Suprapubic skin (tissue), 4 donors: Measurements from ENCODE around the gene HMGN3. TPM values are rescaled to one million over a fixed set of nuclear protein-coding genes. Genes with fewer than 3 reads are reported as not detected.

Source experiments
- DNase-seq, 2 donors: peaks; one replicate each; pipeline ENCODE4 v3.0.0-alpha.2; 2019; ENCODE audit warnings: low spot score in 2 of 2
- H3K27ac ChIP-seq: fragments of 200-600 bp; sonication (generic); one replicate; pipeline ENCODE4 v1.5.1; 2019
- H3K27me3 ChIP-seq: fragments of 200-600 bp; sonication (generic); one replicate; pipeline ENCODE4 v1.5.1; 2019
- H3K36me3 ChIP-seq: fragments of 200-600 bp; sonication (generic); one replicate; pipeline ENCODE4 v1.5.1; 2019
- H3K4me1 ChIP-seq: fragments of 200-600 bp; sonication (generic); one replicate; pipeline ENCODE4 v1.5.1; 2019
- H3K4me3 ChIP-seq: fragments of 200-600 bp; sonication (generic); one replicate; pipeline ENCODE4 v1.5.1; 2019; ENCODE audit warnings: mild to moderate bottlenecking
- H3K9me3 ChIP-seq: fragments of 200-600 bp; sonication (generic); one replicate; pipeline ENCODE4 v1.5.1; 2019
- CTCF ChIP-seq, 2 donors: fragments of 200-600 bp in 1 of 2; fragments of 450-650 bp in 1 of 2; sonication (generic) in 1 of 2; IDR thresholded peaks; one replicate each; pipeline ENCODE4 v1.5.1; 2016 to 2019; ENCODE audit warnings: antibody characterized with exemption in 2 of 2, mild to moderate bottlenecking in 1 of 2, moderate library complexity in 1 of 2
- EP300 ChIP-seq: sonication (generic); formaldehyde crosslinking; IDR thresholded peaks from one replicate; pipeline ENCODE4 v1.6.1; 2017; ENCODE audit warnings: antibody characterized with exemption
- POLR2A ChIP-seq, 2 donors: fragments of 450-650 bp; IDR thresholded peaks; one replicate each; pipeline ENCODE4 v1.6.1; 2017; ENCODE audit warnings: antibody characterized with exemption in 2 of 2, mild to moderate bottlenecking in 2 of 2, moderate library complexity in 2 of 2
- POLR2AphosphoS5 ChIP-seq, 3 donors: sonication (generic); formaldehyde crosslinking; IDR thresholded peaks; one replicate each; pipeline ENCODE4 v1.6.1; 2017; ENCODE audit warnings: antibody characterized with exemption in 3 of 3
- WGBS: methylation state at CpG from one replicate; pipeline ENCODE4 v1.1.5; 2018; 5-methylcytosine and 5-hydroxymethylcytosine counted together
- total RNA-seq, 4 donors: library from RNA; depleted of rRNA; stranded (reverse); fragments of >200 nt; gene quantifications; one replicate each; pipeline ENCODE4 v1.1.0, GENCODE V29; 2016

The HMGN3 gene
- total RNA-seq, 4 donors from 2014 or later = 31.0 to 37.8 (median 35.9) TPM

GRCh38 chr6:79152269-79152737, 82.2 kb downstream of the HMGN3 start:
- 60% methylated on average over 5 of the region's 5 CpGs for WGBS
- Histone ChIP-seq H3K9me3 (no peaks in the 10 kb centered on the region), H3K4me1 (no peaks in the 10 kb centered on the region), H3K36me3 (no peaks in the 10 kb centered on the region), H3K4me3 (no peak overlapping the region), H3K27ac (no peak overlapping the region), H3K27me3 (no peaks in the 10 kb centered on the region)
- no peak for TF ChIP-seq EP300
- no peak for TF ChIP-seq POLR2AphosphoS5 (IDR thresholded peaks at IDR 0.05)
- TF ChIP-seq CTCF (IDR thresholded peaks at IDR 0.05) = no peak
- TF ChIP-seq POLR2A (IDR thresholded peaks at IDR 0.05) = no peak
- no peak for DNase-seq

Other genes starting within 250 kb of the HMGN3 start
- gene PHIP, start 156.4 kb downstream of the HMGN3 start, total RNA-seq = 10 to 100 TPM; 17.1 to 38.5 (median 25.7) TPM